Esophagus muscularis mucosa (tissue), 4 donors: ENCODE results near the gene HDAC4. TPM values are rescaled to one million over a fixed set of nuclear protein-coding genes. Genes with fewer than 3 reads are reported as not detected.
A peak's percentile ranks its signal among the peaks of the same experiment; 100 is the strongest.

ENCODE experiments used
- DNase-seq: peaks from one replicate; pipeline ENCODE4 v3.0.0-alpha.2; 2017; ENCODE audit errors: extremely low spot score
- H3K27ac ChIP-seq, 4 donors: fragments of 200-600 bp; sonication (generic); replicated peaks in 1 of 4; 1 replicate in 3 of 4; 2 replicates in 1 of 4; pipeline ENCODE4 v1.5.1; 2016 to 2019; ENCODE audit warnings: mild to moderate bottlenecking in 1 of 4
- H3K27me3 ChIP-seq, 4 donors: fragments of 200-600 bp; sonication (generic); one replicate each; pipeline versions ENCODE4 v1.5.1 to v1.6.0; 2016 to 2019
- H3K36me3 ChIP-seq, 4 donors: fragments of 200-600 bp; sonication (generic); one replicate each; pipeline ENCODE4 v1.5.1; 2016 to 2019
- H3K4me1 ChIP-seq, 4 donors: fragments of 200-600 bp; sonication (generic); one replicate each; pipeline ENCODE4 v1.5.1; 2016 to 2019
- H3K4me3 ChIP-seq, 4 donors: fragments of 200-600 bp; sonication (generic); 1 replicate in 2 of 4; 2 replicates in 2 of 4; pipeline ENCODE4 v1.5.1; 2016 to 2019; ENCODE audit warnings: mild to moderate bottlenecking in 4 of 4, moderate library complexity in 1 of 4
- H3K9me3 ChIP-seq, 4 donors: fragments of 200-600 bp; sonication (generic); 1 replicate in 3 of 4; 2 replicates in 1 of 4; pipeline ENCODE4 v1.5.1; 2016 to 2019
- EP300 ChIP-seq: sonication (generic); formaldehyde crosslinking; IDR thresholded peaks from one replicate; pipeline ENCODE4 v1.6.1; 2017; ENCODE audit warnings: antibody characterized with exemption
- POLR2A ChIP-seq: fragments of 450-650 bp; IDR thresholded peaks from one replicate; pipeline ENCODE4 v1.6.1; 2017; ENCODE audit warnings: antibody characterized with exemption, moderate library complexity, mild to moderate bottlenecking, low read depth
- POLR2AphosphoS5 ChIP-seq, 2 donors: sonication (generic); formaldehyde crosslinking; IDR thresholded peaks; one replicate each; pipeline ENCODE4 v1.6.1; 2017; ENCODE audit warnings: antibody characterized with exemption in 2 of 2
- WGBS: methylation state at CpG from one replicate; pipeline ENCODE4 v1.1.5; 2018; 5-methylcytosine and 5-hydroxymethylcytosine counted together
- intact Hi-C: fragments of 100-400 bp; cut with DNase I; formaldehyde crosslinking; loops from one replicate; pipeline ENCODE4 v1.15.1; 2023
- total RNA-seq, 4 donors: library from RNA; depleted of rRNA; stranded (reverse); fragments of >200 nt; gene quantifications; one replicate each; pipeline versions ENCODE4 v1.1.0 to v1.2.1, GENCODE V29; 2016
- TF ChIP-seq, protein P1 (sequence below), 3 experiments: fragments of 200-600 bp in 2 of 3; fragments of 450-650 bp in 1 of 3; sonication (generic) in 2 of 3; IDR thresholded peaks; one replicate each; pipeline ENCODE4 v1.5.1; 2017 to 2019; ENCODE audit warnings: antibody characterized with exemption in 3 of 3, mild to moderate bottlenecking in 2 of 3, moderate library complexity in 1 of 3

HDAC4 gene
- total RNA-seq, 4 donors from 2014 or later: 59.4 to 119 (median 76.1) TPM

DNA sequence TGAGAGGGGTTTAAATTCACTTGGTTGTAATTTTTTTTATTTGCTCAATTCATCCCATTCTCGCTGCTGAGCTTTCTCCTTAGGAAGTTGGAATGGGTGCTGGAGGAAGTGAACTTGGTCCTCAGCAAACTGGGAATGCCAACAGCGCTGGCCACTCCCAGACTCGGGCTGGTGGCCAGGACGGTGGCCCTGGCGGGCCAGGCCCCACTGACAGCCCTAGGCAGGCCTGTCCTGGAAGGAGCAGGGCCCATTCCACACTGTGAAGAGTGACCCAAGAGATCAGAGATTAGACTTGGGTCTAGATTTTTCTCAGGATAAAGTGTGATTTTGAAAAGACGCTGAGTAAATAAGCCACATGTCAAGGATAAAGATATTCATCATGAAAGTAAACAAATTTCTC is 132.7 kb downstream of the HDAC4 start:
- no peaks in the 10 kb centered on the region for H3K9me3 ChIP-seq
- TF ChIP-seq POLR2A (no peak), POLR2AphosphoS5 (IDR thresholded peaks at IDR 0.05) (peak in 1 of 2 donors; percentile 10)
- H3K4me1 ChIP-seq: peaks cover 77 to 100% (median 100%) of the 10 kb centered on the region in 4 donors
- no peaks in the 10 kb centered on the region for H3K27me3 ChIP-seq
- H3K27ac ChIP-seq: peak overlapping the region; percentile 81 to 88 (median 83)
- 46% methylated on average over 6 of the region's 6 CpGs for WGBS
- peak overlapping the region in 1 of 4 donors; percentile 21 for H3K4me3 ChIP-seq
- DNase-seq: no peak
- intact Hi-C loops: no loop called here
- no peaks in the 10 kb centered on the region for H3K36me3 ChIP-seq

DNA sequence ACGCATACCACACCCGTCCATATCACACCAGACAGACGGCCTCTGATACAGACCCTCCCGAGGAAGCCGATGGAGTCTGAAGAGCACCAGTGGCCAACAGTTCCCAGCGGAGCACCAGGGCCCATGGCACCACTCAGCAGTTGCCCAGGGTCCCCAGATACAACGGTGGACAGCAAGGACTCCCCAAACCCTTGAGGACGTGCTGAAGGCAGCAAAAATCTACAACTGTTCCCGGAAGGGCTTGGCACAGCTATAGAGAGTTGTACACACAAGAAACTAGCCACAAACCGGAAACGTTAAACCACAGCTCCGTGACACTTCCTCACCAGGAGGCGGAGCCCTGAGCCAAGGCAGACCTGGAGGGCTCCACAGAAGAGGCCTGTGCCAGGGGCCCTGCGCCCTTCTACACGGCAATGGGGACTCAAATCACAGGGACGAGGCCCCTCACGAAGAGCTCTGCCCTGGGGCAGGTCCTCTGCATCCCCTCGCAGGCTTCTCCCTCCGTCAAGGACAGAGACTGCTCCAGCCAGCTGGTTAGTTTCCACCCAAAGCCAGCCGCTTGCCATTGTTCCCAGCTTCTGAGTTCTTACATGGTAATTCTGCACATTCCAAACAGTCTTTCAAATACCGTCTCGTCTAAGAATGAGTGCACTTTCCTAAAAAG is 133.4 kb downstream of the HDAC4 start:
- H3K4me3 ChIP-seq: peak overlapping the region; percentile 6 to 36 (median 25)
- WGBS: 48% methylated on average over 22 of the region's 22 CpGs
- intact Hi-C loops: no loop called here
- H3K36me3 ChIP-seq: no peaks in the 10 kb centered on the region
- peaks cover 83 to 100% (median 100%) of the 10 kb centered on the region in 4 donors for H3K4me1 ChIP-seq
- H3K9me3 ChIP-seq: no peaks in the 10 kb centered on the region
- H3K27me3 ChIP-seq: no peaks in the 10 kb centered on the region
- peak overlapping the region; percentile 81 to 88 (median 83) for H3K27ac ChIP-seq
- TF ChIP-seq POLR2AphosphoS5 (IDR thresholded peaks at IDR 0.05) (peak; percentile 54 to 62), POLR2A (no peak), EP300 (no peak)
- TF ChIP-seq, protein P1, sequence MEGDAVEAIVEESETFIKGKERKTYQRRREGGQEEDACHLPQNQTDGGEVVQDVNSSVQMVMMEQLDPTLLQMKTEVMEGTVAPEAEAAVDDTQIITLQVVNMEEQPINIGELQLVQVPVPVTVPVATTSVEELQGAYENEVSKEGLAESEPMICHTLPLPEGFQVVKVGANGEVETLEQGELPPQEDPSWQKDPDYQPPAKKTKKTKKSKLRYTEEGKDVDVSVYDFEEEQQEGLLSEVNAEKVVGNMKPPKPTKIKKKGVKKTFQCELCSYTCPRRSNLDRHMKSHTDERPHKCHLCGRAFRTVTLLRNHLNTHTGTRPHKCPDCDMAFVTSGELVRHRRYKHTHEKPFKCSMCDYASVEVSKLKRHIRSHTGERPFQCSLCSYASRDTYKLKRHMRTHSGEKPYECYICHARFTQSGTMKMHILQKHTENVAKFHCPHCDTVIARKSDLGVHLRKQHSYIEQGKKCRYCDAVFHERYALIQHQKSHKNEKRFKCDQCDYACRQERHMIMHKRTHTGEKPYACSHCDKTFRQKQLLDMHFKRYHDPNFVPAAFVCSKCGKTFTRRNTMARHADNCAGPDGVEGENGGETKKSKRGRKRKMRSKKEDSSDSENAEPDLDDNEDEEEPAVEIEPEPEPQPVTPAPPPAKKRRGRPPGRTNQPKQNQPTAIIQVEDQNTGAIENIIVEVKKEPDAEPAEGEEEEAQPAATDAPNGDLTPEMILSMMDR (IDR thresholded peaks at IDR 0.05): peak; percentile 15 to 31 (median 27)
- no peak for DNase-seq

DNA sequence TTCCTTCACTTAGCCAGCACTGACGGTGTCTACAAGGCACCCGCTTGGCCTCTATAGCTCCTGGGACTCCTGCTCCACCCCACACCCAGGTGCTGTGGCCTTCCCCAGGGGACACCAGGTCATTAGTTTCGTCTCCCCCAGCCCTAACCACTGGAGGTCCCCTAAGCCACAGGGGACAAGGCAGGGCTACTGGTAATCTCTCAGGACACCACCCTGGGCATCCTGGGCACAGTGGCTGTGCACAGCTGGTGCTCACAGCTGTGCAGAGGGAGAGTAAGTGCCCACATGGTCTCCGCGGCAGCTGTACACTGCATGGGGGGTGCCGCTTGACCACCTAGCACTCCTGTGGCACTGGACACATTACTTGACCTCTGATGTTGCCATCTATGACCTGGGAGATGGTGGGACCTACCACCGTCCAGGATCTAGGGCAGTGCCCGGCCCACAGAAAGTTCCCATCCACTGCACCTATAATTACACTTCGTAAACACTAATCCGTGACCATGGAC is 134.0 kb downstream of the HDAC4 start:
- TF ChIP-seq EP300 (no peak), POLR2AphosphoS5 (IDR thresholded peaks at IDR 0.05) (no peak), POLR2A (no peak)
- TF ChIP-seq, protein P1 (IDR thresholded peaks at IDR 0.05): no peak
- no peak for DNase-seq
- Histone ChIP-seq H3K27ac (peak overlapping the region; percentile 81 to 88 (median 83)), H3K36me3 (no peaks in the 10 kb centered on the region), H3K27me3 (no peaks in the 10 kb centered on the region), H3K4me3 (peak overlapping the region; percentile 6 to 36 (median 25)), H3K4me1 (peaks cover 80 to 100% (median 100%) of the 10 kb centered on the region in 4 donors), H3K9me3 (no peaks in the 10 kb centered on the region)
- intact Hi-C loops: no loop called here
- 90% methylated on average over 7 of the region's 10 CpGs for WGBS

DNA sequence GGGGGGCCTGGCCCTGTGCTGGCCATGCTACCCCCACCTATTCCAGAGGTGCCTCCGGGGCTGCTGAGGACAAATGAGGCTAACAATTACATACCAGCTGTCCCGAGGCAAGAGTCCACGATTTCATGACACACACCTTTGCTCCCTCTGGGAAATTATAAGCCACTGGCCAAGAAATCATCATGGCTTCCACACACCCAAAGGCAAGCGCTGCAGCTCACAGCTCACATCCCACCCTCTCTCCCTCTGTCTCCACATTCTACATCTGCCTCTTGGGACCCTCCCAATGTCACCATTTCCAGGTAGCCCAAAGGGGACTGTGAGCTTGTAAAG is 134.4 kb downstream of the HDAC4 start:
- DNase-seq: no peak
- no peaks in the 10 kb centered on the region for H3K9me3 ChIP-seq
- H3K27ac ChIP-seq: peak overlapping the region; percentile 81 to 88 (median 83)
- no peaks in the 10 kb centered on the region for H3K27me3 ChIP-seq
- H3K4me3 ChIP-seq: peak overlapping the region in 1 of 4 donors; percentile 21
- TF ChIP-seq POLR2AphosphoS5 (IDR thresholded peaks at IDR 0.05): no peak
- TF ChIP-seq, protein P1 (IDR thresholded peaks at IDR 0.05): no peak
- TF ChIP-seq EP300: no peak
- no peak for TF ChIP-seq POLR2A
- intact Hi-C loops: no loop called here
- H3K4me1 ChIP-seq: peaks cover 82 to 100% (median 100%) of the 10 kb centered on the region in 4 donors
- H3K36me3 ChIP-seq: no peaks in the 10 kb centered on the region
- WGBS: 64% methylated on average over 2 of the region's 4 CpGs

DNA sequence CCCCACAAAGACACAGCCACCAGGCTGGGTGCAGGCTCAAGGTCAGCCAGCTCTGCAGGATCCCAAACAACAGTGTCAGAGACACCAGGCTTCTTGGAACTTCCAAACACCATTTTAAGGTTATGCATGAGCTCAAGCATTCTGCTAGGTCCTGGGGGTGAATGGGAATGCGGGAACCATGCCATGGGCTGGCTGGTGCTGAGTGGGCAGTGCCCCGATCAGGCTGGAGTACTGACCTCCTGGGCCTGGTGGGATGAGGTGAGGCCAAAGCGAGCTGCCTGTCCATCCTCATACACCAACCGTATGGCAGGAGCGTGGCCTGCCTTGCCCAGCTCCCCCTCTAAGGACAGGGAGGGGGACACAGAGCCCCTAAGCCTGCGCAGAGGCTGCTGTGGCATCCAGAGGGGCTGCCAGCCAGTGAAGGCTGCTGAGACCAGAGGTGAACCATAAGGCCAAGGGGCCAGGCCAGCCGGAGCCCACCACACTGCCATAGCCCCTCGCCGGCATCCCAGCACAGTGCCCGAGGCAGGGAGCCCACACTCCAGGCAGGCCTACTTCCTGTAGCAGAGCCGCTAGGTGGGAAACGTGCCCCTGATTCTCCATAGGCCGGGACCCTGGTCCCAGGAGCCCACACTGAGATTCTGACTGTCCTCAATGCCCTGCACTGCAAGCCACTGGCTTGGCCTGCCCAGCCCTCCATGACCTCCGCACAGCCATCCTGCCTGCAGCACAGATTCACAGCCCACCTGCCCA is 135.0 kb downstream of the HDAC4 start:
- Histone ChIP-seq H3K4me1 (peaks cover 82 to 100% (median 100%) of the 10 kb centered on the region in 4 donors), H3K36me3 (no peaks in the 10 kb centered on the region), H3K27me3 (no peaks in the 10 kb centered on the region), H3K27ac (peak overlapping the region; percentile 81 to 88 (median 83)), H3K9me3 (no peaks in the 10 kb centered on the region), H3K4me3 (peak overlapping the region in 1 of 4 donors; percentile 4)
- intact Hi-C loops: no loop called here
- DNase-seq: no peak
- TF ChIP-seq POLR2AphosphoS5 (IDR thresholded peaks at IDR 0.05) (no peak), POLR2A (no peak), EP300 (no peak)
- TF ChIP-seq, protein P1 (IDR thresholded peaks at IDR 0.05): no peak
- 92% methylated on average over 9 of the region's 14 CpGs for WGBS
